IPS DF 4.7 (cell line): Measurements from ENCODE around the gene UROS.

Experiments used
- DNase-seq: peaks from one replicate; pipeline ENCODE4 v3.0.0-alpha.2; 2013; ENCODE audit warnings: low spot score; ENCODE audit errors: extremely low read depth

UROS gene

GRCh38 chr10:125836746-125837145 is 13.7 kb upstream of the UROS start:
- no peak for DNase-seq

- DNase-seq: no peak
Measured at GRCh38 chr10:125828311-125828710, 5.3 kb upstream of the UROS start.

- DNase-seq: no peak
Measured at GRCh38 chr10:125827133-125827532, 4.1 kb upstream of the UROS start.

GRCh38 chr10:125824736-125825135 is 1.7 kb upstream of the UROS start:
- DNase-seq: no peak

GRCh38 chr10:125823663-125824251 is 699 bp upstream of the UROS start:
- no peak for DNase-seq

- no peak for DNase-seq
Measured at GRCh38 chr10:125820701-125821100, 2.4 kb downstream of the UROS start.

GRCh38 chr10:125817337-125817946 is 5.6 kb downstream of the UROS start:
- DNase-seq: no peak

- DNase-seq: no peak
Measured at GRCh38 chr10:125816548-125816947, 6.5 kb downstream of the UROS start.

- DNase-seq: no peak
Measured at GRCh38 chr10:125815764-125816163, 7.3 kb downstream of the UROS start.

GRCh38 chr10:125812128-125812750 is 10.8 kb downstream of the UROS start:
- no peak for DNase-seq

GRCh38 chr10:125811251-125811650 is 11.8 kb downstream of the UROS start:
- DNase-seq: no peak

- no peak for DNase-seq
Measured at GRCh38 chr10:125808047-125808446, 15.0 kb downstream of the UROS start.

GRCh38 chr10:125802739-125803138 is 20.3 kb downstream of the UROS start:
- DNase-seq: no peak

- DNase-seq: no peak
Measured at GRCh38 chr10:125802131-125802530, 20.9 kb downstream of the UROS start.

GRCh38 chr10:125801574-125801973 is 21.5 kb downstream of the UROS start:
- DNase-seq: no peak

GRCh38 chr10:125799451-125800182 is 23.4 kb downstream of the UROS start:
- no peak for DNase-seq

- no peak for DNase-seq
Measured at GRCh38 chr10:125797994-125798662, 24.9 kb downstream of the UROS start.

- no peak for DNase-seq
Measured at GRCh38 chr10:125797424-125797823, 25.6 kb downstream of the UROS start.

GRCh38 chr10:125795637-125796190 is 27.3 kb downstream of the UROS start:
- no peak for DNase-seq

- DNase-seq: no peak
Measured at GRCh38 chr10:125795128-125795527, 27.9 kb downstream of the UROS start.
